HG02885 (cell line): ENCODE data around the gene SLC6A13.
"Not testable (repeated sequence)": the region's sequence is repeated elsewhere in the genome, so short reads cannot be mapped to it uniquely, and the experiment has no call there.

Experiments
- ATAC-seq: cut with Tn5 transposase; IDR thresholded peaks from one replicate; pipeline ENCODE4 v1.9.1; 2021; ENCODE audit warnings: mild to moderate bottlenecking; ENCODE audit not compliant: unreplicated experiment, poor library complexity

Gene SLC6A13

DNA sequence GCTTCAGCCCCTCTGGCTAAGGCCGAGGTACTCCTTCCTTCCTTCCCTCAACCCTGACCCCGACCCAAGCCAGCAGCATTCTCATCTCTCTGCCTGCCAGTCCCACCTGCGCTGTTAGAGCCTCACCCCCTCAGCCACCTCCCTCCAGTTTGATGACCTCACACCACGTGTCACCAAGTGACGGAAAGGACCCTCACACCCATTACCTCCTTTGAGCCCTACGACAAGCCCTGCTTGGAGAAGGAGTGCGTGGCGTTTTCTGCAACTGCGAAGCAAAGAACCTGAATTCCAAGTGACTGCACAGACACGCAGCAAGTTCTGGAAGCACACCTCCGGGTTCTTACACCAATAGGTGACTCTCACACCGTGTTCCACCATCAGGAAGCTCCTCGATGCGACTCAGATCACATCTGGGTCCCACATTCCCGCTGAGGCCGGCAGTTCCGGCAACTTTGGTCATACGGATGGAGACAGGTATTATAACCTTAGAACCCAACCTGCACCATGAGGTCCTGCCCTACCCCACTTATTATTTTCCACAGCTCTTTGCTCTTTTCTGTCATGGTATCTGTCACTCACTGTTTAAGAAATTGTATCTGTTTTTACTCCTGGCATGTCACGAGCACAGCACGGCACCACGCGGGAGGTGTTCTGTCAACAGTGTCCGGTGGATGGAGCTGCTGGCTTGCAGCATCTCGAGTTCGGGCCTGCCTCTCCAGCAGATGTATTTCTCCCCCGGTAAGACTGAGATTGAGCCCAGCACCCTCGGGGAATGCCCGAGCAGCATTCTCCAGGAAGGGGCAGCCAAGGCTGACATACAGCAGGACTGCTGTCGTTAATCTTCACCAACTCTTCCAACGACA, 43.7 kb downstream of the SLC6A13 start:
- no peak for ATAC-seq

DNA sequence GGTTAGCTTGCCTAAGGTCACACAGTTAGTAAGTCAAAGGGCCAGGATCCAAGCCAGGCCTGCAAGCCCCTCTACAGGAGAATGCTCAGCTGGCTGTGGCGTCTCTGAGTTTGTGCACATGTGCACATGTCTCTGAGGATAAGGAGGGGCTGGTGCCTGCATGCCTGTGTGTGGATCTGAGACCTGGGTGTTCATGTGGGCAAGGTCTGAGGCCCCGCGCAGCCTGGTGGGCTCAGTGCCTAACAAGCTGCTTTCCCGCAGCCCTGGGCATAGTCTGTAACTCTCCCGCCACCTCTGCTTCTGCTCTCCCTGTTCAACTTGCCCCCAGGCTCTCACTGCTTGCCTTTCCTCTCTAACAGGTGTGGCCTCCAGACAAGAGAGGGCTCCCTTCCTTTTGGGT, 44.4 kb downstream of the SLC6A13 start:
- no peak for ATAC-seq

DNA sequence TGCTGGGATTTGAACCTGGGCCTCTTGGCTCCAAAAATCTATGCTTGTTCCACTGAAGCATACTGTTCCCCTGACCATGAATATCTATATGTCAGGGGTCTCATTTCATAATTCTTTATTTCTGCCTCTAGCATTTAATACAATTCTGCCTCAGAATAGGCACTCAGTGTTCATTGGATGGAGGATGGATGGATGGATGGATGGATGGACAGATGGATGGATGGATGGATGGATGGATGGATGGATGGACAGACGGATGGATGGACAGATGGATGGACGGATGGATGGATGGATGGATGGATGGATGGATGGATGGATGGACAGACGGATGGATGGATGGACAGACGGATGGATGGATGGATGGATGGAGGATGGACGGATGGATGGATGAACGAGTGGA, 45.6 kb downstream of the SLC6A13 start:
- ATAC-seq = not testable (repeated sequence)

DNA sequence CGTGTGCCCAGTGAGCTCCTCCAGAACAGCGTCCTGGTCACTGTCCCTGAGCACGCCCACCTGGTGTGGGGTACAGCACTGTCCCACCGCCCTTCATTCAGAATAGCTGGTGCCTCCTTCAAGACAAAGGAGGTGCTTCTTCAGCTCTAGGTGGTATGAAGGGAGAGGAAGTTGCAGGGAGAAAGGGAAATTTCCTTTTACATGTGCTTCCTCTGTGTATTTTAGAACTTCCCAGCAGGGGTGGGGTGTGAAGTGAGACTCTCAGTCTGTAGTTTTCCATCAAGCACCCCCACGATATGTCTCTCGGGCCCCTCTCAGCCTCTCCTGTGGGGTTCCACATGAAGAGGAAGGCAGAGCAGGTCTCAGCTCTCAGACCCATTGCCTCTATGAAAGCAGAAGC, 47.5 kb downstream of the SLC6A13 start:
- no peak for ATAC-seq

DNA sequence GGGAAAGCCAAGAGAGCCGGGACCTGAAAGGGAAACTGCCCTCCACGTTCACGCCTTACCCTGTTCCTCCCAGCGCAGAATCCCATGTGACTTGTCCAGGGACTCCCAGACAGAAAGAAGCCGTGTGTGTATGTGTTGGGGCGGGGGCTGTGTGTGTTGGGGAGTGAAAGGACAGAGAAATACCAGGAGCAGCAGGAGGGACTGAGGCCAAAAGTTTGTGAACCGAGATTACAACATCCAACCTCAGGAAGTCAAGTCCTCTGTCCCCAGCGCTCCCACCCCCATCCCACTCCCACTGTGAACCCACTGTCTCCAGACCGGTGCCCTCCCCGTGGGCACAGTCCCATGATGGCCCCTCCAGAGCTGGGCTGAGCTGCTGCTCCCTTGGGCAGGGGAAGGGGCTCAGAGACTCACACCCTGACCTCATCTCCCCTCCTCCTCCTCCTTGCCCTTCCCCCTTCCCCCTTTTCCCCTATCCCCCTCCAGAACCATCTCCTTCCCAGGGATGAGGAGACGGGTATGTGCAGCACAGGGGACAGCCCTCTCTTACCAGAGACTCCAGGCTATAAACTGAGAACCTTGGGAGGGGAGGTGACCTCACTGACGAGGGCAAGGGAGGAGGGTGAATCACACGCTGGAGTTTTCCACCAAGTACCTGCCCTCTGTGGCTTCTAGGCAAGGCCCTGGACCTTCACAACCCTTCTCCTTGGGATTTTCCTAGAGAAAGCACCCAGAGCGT, 48.5 kb downstream of the SLC6A13 start, which contains the start of gene SLC6A12:
Gene SLC6A12, minus strand, starts transcription at position 155 of the 739 bp plus-strand sequence. CDS start 4,171 bp downstream, outside the sequence.
- no peak for ATAC-seq

DNA sequence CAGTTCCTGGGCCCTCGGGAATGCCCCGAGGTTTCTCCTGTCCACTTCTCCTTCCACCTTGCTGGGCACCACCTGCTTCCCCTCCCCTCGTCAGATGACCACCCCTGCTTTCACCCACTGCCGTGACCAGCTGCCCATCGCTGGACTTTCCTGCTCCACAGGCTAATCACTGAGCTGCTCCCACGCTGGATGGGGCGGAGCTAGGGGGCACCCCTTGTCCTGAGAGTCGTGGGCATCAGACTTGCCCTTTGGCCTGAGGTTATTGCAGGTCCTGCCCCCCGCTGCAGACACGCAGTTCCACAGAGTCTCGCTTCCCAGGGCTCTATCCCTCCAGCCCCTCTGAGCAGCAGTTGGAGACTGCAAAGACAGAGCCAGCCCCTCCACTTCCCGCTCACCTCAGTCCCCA, 49.1 kb downstream of the SLC6A13 start:
- ATAC-seq = no peak

DNA sequence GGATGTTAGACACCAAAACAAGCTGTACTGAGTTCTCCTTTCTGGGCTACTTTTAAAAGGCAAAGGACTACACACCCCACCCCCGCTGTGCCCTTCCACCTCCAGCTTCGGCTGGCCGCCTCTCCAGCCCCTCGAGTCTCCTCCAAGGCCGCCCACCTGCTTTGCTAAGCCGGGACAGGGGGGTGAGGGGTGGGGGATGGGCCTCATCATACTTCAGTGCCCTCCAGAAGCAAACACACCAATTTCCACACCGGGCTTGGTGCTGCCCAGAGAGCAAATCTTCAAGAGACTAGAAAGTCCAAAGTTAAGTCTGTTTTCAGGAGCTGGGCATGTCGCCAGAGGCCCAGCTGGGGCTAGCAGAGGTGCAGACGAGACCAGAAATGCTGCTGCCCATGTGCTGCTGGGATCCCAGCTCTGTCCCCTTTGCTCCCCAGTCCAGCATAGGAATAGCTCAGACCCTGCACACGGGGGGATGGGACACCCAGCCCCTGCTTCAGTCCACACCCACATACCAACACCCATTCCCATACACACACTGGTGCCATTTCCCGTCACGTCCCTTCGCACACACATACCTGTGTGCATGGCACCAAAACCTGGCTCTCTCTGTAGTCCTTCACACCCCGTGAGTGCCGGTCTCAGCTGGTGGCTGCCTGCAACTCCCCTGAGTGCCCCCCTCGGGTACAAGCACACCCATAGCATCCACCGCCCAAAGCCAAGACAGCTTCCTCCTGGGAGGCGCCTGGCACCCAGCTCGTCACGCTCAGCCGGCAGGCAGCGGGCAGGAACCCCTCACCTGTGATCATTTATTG, 49.7 kb downstream of the SLC6A13 start:
- no peak for ATAC-seq

DNA sequence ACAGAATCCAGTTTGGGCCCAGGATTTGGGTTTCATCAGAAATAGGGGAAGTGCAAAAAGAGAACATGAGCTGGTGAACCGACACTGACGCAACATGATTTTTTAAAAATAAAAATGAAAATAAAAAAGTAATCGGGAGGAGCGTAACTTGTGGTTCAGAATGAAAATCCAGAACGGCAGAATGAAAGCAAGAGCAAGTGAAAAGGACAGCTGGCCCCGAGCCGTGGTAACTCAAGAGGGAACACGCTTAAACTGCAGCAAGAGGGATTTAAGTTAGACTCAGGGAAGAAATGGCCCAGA, 50.3 kb downstream of the SLC6A13 start:
- no peak for ATAC-seq

DNA sequence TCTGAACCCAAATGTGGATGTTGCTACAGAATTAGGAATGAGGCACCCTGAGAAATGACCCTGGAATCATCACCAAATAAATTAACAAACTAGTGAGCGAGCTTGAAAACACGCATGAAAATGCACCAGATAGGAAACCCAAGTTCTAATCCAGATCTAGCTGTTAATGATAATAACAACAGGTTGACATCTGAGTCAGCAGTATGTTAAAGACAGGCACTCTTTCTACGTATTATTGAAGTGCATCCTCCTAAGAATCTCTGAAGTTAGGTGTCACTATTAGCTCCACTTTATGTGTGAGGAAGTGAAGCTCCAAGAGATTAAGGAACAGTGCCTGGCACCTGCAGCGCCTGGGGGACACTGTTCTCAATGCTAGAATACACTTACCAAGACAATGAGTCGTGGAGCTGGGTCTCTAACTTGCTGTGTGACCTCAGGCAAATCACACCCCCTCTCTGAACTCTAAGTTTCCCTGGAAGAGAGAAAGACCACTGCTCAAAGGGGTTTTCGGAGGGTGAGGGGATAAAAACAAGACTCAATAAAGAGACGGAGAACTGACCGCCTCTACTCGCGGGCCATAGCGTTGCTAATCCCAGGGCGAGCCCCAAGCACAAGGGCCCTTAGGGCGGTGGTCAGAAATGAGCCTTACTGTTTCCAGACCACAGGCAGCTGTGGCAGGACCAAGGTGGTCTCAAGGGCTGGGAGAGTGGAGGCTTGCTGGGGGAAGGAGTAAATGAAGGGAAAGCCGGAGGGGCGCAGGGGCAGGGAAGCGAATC, 50.8 kb downstream of the SLC6A13 start:
- ATAC-seq = no peak

DNA sequence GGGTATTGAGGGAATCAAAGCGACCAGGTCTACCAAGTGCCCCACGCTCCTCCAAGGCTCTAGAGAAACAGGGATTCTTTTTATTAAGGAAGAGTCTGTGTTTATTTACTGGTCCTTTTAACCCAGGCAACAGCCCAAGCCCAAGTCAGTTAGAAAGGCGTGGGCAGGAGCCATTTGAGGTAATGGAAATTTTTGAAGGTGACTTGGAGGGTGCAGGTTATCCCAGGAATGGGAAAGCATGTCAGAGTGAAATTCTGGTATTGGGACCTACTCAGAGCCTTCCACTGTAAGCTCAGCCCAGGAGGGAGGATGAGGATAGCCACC, 51.5 kb downstream of the SLC6A13 start:
- no peak for ATAC-seq

DNA sequence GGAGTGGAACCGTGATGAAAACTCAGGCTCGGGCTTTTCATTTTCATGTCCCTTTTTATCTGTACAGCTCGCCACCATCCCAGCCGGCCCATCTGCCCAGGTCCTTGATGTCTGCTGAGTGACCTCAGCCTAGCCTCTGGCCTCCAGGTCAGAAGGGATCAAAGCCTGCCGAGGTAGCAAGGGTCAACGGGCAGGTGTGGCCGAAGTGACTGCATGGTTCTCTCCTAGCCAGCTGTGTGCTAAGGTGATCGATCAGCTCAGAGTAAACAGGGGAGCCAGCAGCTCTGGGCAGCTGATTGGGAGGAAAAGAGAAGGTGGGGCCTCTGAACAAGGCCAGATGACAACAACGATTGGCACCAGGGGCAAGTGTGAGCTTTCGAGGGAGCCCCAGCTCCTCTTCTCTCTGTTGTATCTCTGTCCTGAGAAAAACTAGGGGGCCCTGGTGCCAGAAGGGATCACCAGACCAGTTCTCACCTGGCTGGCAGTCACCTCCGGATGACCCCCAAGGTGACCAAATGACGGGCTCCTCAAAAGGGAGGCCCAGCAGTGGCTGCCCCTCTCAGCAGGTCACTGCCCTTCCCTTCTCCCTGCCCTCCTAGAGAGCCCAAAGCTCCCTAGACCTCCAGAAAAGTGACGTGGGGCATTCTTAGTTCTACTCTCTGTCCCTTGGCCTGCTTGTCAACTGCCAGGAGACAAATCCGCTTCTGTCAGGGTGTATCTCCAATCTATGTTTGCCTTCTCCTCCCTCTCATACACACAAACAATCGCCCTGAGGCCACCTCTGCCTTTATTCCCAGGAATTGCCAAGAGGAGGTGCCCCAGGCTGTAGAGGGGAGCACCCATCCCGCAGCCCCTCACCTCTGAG, 52.1 kb downstream of the SLC6A13 start:
- no peak for ATAC-seq

DNA sequence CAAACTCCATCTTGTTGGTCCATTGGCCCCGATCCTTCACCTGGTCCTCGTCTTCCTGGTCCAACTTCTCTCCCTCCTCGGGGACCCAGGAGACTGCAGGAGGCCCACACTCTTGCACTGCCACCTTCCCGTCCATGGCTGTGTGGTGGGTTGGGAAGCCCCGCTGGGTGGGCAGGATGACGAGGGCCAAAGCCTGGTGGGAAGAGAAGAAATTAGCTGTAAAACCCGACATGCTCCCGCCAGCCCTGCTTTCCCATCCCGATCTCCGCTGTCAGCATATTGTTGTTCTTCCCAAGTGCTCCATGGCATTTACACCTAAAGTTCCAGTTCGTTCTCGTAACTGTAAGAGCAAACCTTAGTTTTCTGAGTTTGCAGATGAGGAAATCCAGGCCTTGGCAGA, 52.8 kb downstream of the SLC6A13 start:
- no peak for ATAC-seq

DNA sequence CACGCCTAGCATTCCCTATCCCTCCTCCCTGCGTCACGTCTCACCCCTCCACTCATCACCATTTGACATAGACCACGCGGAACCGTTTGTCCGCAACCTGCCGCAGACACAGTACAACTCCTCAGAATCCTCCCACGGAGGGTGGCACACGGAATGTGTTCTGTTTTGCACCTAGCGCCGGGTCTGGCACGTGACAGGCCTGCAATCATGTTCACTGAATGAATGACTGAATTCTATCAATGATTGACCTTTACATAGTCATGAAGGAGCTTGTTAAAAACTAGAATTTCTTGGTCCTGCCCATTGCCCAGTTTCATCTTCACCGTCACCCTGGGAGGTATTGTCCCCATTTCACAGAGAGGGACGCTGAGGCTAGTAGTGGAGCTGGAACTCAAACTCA, 53.4 kb downstream of the SLC6A13 start:
- ATAC-seq = no peak

DNA sequence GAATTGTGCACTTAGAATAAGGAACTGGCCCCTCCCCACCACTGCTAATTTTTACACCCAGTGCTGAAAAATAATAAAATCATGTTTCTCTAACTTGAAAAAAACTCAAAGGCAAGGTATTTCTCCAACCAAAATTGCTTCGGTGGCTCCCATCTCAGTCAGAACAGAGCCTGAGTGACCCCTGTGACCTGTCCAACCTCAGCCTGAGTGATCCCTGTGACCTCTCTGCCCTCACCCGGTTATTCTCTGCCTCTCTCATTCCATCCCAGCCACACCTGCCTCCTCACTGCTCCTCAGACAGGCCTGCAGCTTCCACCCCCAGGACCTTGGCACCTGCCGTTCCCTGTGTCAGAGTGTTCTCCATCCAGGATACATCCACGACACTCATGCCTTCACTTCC, 53.8 kb downstream of the SLC6A13 start:
- ATAC-seq = no peak

DNA sequence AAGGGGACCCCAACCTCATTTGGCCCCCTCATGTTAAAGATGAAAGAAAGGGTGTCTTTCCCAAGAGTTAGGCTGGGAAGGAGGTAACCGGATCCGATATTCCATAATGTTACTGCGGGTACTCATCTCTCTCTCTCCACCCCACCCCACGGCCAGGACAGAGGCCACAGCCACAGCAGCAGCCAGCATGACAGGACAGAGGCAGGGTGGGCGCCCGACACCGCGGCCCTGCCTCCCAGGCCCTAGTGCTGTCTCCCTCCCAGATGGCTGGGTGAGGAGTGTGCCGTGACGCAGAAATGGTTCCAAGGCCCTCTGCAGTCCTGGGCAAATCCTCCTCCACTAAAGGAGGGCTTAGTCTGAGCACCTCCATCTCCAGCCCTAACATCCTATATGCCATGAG, 54.8 kb downstream of the SLC6A13 start:
- no peak for ATAC-seq

DNA sequence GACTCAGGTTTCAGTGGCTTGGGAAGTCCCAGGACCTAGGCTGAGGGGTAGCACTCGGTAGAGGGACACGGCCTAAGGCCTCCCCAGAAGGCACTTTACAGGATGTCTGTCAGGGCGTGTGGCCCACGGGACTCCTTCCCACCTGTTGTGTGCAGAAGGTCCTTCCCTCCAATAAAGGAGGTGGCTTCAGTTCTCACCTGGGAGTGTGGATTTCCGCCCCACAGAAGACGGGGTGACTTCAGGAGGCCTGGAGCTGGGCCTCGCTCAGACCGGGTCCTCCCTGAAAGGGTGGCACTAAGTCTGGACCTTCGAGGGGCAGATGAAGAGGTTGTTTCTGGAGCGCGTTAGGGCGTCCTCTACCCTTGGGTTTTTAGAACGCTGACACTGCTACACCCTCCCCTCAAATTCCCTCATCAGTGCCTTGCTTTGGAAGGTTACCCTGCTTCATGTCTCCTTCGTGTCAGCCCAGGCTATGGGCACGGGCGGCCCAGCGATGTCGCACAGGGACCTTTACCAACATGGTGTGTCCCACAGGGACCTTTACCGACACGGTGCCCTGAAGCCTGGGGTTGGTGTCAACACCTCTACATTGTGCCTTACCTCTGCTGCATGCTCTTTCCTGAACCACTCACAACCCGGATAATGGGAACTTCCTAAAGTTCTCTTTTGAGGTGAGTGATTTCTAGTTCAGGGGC, 55.7 kb downstream of the SLC6A13 start:
- no peak for ATAC-seq

DNA sequence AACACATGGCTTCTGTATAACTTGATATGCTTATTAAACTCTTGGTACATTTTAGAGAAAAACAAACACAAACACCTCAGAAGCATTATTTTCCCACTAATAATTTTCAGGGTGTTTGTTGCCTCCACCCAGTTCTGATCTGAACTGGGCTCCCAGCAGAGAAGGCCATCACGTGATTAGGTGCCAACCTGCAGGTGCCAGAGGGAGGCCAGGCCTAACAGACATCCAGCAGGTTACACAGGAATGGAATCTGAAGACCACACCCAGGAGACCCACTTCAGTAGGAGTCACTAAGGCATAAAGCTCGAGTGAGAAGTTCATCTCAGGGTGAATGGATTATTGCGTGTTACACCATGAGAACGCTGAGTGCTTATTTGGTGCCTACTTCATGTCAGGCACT, 57.6 kb downstream of the SLC6A13 start:
- no peak for ATAC-seq

DNA sequence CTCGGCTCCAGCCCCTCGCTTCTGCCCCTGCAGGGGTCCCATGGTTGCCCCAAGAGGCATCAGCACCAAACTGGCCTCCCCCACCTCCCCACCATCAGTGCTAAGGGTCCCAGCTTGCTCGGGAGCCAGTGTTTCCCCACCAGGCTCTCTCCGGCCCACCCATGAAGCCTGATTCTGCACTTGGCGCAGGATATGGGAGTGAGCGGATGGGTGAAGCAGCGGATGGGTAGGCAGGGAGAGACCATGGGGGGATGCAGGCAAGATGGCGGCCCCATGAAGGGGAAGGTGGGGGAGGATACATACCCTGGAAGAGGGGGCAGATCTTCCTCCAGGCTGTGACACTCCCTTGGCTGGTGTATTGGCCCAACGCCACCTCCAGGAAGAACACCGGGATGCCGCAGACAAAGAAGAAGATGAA, 58.4 kb downstream of the SLC6A13 start:
- no peak for ATAC-seq
